GM12892 (cell line): ENCODE results near the gene PSMB2.

Source experiments
- DNase-seq: peaks from one replicate; pipeline ENCODE4 v3.0.0; 2011; ENCODE audit not compliant: insufficient read length
- FAIRE-seq: peaks from 2 replicates; lab custom pipeline; 2011; peaks lifted over from hg19 to GRCh38; lab: Jason Lieb, UNC
- POLR2A ChIP-seq: IDR thresholded peaks from 2 replicates; pipeline ENCODE4 v1.6.1; 2011; ENCODE audit warnings: low read depth, low read length, control low read depth
- POLR2AphosphoS5 ChIP-seq: IDR thresholded peaks from 2 replicates; pipeline ENCODE4 v1.6.1; 2011; ENCODE audit warnings: low read depth, low read length, control low read depth
- TAF1 ChIP-seq: IDR thresholded peaks from 2 replicates; pipeline ENCODE4 v1.6.1; 2011; ENCODE audit warnings: low read depth, mild to moderate bottlenecking, control low read depth, low read length, borderline replicate concordance

The PSMB2 gene

DNA sequence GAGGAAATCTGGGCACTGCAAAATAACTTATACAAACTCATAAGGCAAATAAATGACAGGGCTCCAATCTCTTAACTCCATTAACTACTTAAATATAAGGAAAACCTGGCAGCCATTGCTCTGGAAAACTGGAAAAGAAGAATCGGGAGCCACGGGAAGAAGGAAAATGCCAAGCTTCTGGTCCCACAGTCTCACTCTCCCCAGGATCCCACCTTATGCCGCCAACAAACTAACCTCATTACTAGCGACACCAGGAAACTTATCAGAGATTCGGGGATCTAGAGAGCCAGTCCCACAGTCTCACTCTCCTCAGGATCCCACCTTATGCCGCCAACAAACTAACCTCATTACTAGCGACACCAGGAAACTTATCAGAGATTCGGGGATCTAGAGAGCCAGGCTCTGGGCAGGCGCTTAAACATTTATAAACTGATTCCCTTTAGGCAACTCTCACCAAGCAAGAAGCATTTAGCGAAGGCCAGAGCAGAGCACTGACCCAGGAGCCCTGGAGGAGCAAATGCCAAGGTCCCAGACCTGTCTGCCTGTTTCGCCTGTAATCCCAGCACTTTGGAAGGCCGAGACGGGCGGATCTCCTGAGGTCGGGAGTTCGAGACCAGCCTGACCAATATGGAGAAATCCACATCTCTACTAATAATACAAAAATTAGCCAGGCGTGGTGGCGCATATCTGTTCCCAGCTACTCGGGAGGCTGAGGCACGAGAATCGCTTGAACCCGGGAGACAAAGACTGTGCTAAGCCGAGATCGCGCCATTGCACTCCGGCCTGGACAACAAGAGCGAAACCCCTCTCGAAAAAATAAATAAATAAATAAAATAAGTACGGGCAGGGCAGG lies 720 bp downstream of the PSMB2 start:
- no peak for TF ChIP-seq TAF1
- no peak for TF ChIP-seq POLR2AphosphoS5
- TF ChIP-seq POLR2A: no peak
- FAIRE-seq: no peak
- DNase-seq: no peak

DNA sequence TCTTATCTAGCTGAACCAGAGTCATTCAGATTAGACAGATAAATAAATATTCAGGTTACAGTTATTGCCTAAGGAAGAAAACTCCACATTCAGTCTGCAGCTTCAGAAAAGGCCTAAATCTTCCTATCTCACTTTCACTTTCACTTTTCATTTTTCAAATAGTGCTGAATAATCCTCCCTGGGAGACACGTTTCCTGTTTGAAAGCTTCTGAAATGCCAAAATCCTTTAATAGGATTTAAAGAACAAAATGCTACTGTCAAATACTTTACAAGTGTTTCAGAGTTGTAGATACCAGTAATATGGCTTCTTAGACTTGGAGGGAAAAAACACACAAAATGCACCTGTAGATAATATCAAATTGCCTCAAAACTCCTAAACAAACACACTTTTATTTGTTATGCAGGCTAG lies 3.9 kb downstream of the PSMB2 start:
- DNase-seq (peak; percentile 15), FAIRE-seq (no peak)
- TF ChIP-seq TAF1 (no peak), POLR2AphosphoS5 (no peak), POLR2A (no peak)

- TF ChIP-seq TAF1: no peak
- no peak for TF ChIP-seq POLR2A
- no peak for TF ChIP-seq POLR2AphosphoS5
- no peak for DNase-seq
- FAIRE-seq: no peak
Observed at GRCh38 chr1:35633547-35633946, 7.8 kb downstream of the PSMB2 start.

DNA sequence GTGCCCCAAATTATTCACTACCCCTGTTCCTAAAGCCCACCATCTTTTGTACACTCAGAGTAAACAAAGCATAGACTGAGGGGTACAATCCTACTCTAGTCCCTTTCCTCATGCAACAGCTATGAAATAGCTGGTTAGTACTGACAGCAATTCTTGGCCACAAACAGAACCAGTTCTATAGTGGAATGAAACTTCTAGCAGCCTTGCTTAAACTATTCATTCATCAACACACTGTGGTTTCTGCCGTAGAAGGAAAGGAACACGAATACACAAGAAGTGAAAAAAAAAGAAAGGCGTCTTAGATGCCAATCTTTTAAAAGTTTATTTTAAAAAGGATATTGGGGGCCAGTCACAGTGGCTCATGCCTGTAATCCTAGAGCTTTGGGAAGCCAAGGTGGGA lies 9.9 kb downstream of the PSMB2 start:
- DNase-seq (no peak), FAIRE-seq (no peak)
- TF ChIP-seq TAF1: no peak
- no peak for TF ChIP-seq POLR2A
- TF ChIP-seq POLR2AphosphoS5: no peak

- TF ChIP-seq TAF1 (no peak), POLR2A (no peak), POLR2AphosphoS5 (no peak)
- no peak for DNase-seq
- FAIRE-seq: no peak
Observed at GRCh38 chr1:35629051-35629450, 12.3 kb downstream of the PSMB2 start.

- FAIRE-seq (no peak), DNase-seq (no peak)
- TF ChIP-seq POLR2AphosphoS5: no peak
- no peak for TF ChIP-seq POLR2A
- no peak for TF ChIP-seq TAF1
Observed at GRCh38 chr1:35623832-35624231, 17.5 kb downstream of the PSMB2 start.

DNA sequence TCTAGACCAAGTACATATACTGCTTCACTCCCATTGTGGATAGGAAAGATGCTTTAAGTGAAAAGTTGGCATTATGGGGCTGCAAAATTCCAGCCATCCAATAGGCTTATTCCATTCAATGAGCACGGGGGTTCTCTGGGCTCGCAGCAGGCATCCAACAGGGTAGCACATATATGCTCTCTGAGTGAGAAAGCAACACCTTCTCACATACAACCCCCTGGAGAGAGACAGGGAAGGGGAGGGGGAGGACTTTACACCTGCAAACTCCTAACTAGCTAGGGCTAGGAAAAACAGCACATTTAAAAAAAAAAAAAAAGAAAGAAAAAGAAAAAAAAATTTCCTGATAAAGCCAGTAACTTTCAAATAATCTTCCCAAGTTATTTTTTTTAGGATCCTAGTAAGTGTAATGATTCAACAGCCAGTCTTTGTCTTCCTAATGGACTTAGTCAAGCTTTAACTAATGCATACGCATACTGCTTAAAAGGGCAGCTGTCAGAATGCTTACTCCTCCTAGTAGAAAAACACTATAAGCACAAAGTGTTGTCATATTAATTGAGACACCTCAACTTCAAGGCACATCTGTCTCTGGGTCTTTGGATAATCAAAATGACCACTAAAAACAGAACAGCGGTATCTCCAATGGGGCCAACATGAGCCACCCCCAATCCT lies 18.7 kb downstream of the PSMB2 start:
- FAIRE-seq (no peak), DNase-seq (no peak)
- no peak for TF ChIP-seq POLR2A

- no peak for FAIRE-seq
- no peak for TF ChIP-seq POLR2AphosphoS5
- TF ChIP-seq POLR2A: no peak
- no peak for TF ChIP-seq TAF1
- no peak for DNase-seq
Observed at GRCh38 chr1:35619237-35620121, 21.8 kb downstream of the PSMB2 start.

GRCh38 chr1:35615440-35615839 lies 25.9 kb downstream of the PSMB2 start:
- FAIRE-seq (no peak), DNase-seq (no peak)
- no peak for TF ChIP-seq TAF1

DNA sequence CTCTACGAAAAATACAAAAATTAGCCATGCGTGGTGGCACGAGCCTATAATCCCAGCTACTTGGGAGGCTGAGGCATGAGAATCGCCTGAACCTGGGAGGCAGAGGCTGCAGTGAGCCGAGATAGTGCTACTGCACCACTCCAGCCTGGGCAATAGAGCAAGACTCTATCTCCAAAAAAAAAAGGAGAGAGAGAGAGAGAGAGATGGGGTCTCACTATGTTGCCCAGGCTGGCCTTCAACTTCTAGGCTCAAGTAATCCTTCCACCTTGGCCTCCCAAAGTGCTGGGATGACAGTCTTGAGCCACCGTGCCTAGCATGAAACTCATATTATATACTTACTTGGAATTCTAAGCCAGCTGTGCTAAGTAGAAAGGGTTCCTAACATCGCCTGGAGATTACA lies 29.7 kb downstream of the PSMB2 start:
- no peak for FAIRE-seq
- TF ChIP-seq POLR2AphosphoS5 (no peak), POLR2A (no peak), TAF1 (no peak)

GRCh38 chr1:35605867-35606182 lies 35.5 kb downstream of the PSMB2 start:
- DNase-seq: no peak
- no peak for FAIRE-seq
- no peak for TF ChIP-seq POLR2A
- no peak for TF ChIP-seq POLR2AphosphoS5
- no peak for TF ChIP-seq TAF1

More for the DNA sequence above, 29.7 kb downstream of the PSMB2 start:
- DNase-seq: no peak
